Activated CD4-positive, alpha-beta T cell treated with anti-CD3 and anti-CD28 coated beads for 36 hours (primary cell): ENCODE measurements around the gene AARS2. TPM values are rescaled to one million over a fixed set of nuclear protein-coding genes. Genes with fewer than 3 reads are reported as not detected.
A peak's percentile ranks its signal among the peaks of the same experiment; 100 is the strongest.

Experiments used
- ATAC-seq: fragments of 200-7000 bp; cut with Tn5 transposase; one replicate; pipeline ENCODE4 v1.10.0; 2021; ENCODE audit warnings: mild to moderate bottlenecking, moderate library complexity
- CTCF ChIA-PET: fragments of 350-600 bp; sonication (Branson Sonifier 250); formaldehyde crosslinking; loops from one replicate; lab custom pipeline; 2021; ENCODE audit warnings: antibody characterized with exemption; lab: Charles Lee
- POLR2A ChIA-PET: fragments of 350-600 bp; sonication (Branson Sonifier 250); formaldehyde crosslinking; loops from one replicate; lab custom pipeline; 2021; ENCODE audit warnings: antibody characterized with exemption, inconsistent platforms; lab: Charles Lee
- DNase-seq: peaks from one replicate; pipeline ENCODE4 v3.0.0-alpha.2; 2020
- H3K27ac Mint-ChIP-seq: one replicate; pipeline ENCODE4 v1.8.0; 2021; ENCODE audit warnings: mixed read lengths
- H3K27me3 Mint-ChIP-seq: one replicate; pipeline ENCODE4 v1.8.0; 2021; ENCODE audit warnings: mixed read lengths
- H3K36me3 Mint-ChIP-seq: one replicate; pipeline ENCODE4 v1.8.0; 2021; ENCODE audit warnings: low read depth, mixed read lengths
- H3K4me1 Mint-ChIP-seq: one replicate; pipeline ENCODE4 v1.8.0; 2021; ENCODE audit warnings: mixed read lengths
- H3K4me3 Mint-ChIP-seq: one replicate; pipeline ENCODE4 v1.8.0; 2021; ENCODE audit warnings: mild to moderate bottlenecking, moderate library complexity, mixed read lengths
- H3K9me3 Mint-ChIP-seq: one replicate; pipeline ENCODE4 v1.8.0; 2021; ENCODE audit warnings: low read depth, mixed read lengths
- intact Hi-C, 2 experiments: fragments of 100-400 bp; cut with DNase I in 1 of 2; cut with micrococcal nuclease in 1 of 2; formaldehyde crosslinking; loops; one replicate each; pipeline versions ENCODE4 v1.14.2 to v1.15.1; 2022 to 2024; cut with DNase I, micrococcal nuclease
- total RNA-seq, 2 experiments: library from RNA; stranded (reverse); gene quantifications; one replicate each; pipeline ENCODE4 v1.2.3, GENCODE V29; 2021

The AARS2 gene
- total RNA-seq, 2 experiments from 2014 or later, result 15.2 to 17.5 TPM

DNA sequence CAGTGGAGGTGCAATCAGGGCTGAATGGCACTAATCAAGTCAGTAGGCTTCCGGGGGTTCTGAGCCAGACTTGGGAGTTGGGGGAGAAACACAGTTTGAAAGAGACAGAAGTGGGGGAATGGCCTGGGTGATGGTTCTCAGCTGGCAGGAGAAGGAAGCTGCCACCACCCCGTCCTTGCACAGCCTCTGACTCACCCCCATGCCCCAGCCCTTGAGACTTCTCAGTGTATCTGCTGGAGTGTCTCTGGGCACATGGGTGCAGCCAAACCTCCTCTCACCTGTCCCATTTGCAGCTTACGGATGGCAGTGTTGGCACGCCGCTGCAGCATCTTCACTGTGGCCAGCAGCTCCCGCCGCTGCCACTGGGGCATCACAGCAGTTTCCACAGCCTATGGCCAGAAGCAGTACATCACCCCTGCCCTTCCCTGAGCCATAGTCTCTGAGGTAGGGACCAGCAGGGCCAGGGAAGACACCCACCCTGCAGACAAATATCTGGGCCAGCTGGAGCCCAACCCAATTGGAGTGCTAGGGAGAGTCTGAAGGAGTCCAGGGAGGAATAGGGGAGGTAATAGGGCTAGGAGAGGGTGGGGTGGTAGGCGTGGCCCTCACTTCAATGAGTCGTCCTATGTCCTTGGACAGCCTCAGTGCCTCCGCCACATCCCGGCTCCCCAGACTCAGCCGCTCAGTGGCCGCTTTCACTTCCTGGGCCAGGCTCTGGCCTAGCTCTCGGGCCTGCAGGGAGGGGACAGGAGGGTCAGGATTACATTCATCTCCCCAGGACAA, 11.2 kb downstream of the AARS2 start:
- H3K4me3 Mint-ChIP-seq, result no peak overlapping the region
- POLR2A ChIA-PET, result no interaction called here
- no peak overlapping the region for H3K27ac Mint-ChIP-seq

DNA sequence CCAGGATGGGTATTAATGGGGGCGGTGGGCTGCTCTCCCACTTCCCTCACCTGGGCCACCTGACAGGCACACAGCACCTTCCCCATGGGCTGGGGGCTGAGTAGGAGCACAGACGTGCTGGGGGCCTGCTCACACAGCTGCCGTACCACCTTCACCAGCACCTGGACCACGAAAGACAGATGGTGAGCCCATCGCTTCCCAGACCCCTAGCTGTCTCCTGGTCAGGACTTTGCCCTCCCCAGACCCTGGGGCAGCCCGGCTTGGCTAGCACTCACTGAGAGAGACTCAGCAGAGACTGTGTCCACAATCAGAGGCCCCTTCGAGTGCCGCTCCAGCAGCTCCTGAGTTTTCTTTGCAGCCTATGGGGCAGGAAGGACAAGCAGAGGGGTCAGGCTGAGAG, 12.0 kb downstream of the AARS2 start:
- DNase-seq (no peak), ATAC-seq (no peak)
- H3K4me3 Mint-ChIP-seq, result no peak overlapping the region
- POLR2A ChIA-PET, result no interaction called here
- H3K4me1 Mint-ChIP-seq, result peaks cover 6% of the 10 kb centered on the region
- no peak overlapping the region for H3K27ac Mint-ChIP-seq
- H3K36me3 Mint-ChIP-seq, result peaks cover 40% of the 10 kb centered on the region
- peaks cover 13% of the 10 kb centered on the region for H3K27me3 Mint-ChIP-seq
- CTCF ChIA-PET, result interaction anchor here (0.7 to 1.9 kb wide), 3 partner anchors 12 to 755 kb away, joined by 3 to 5 read pairs (median 3); partner anchors contain the start of gene AARS2
- no peaks in the 10 kb centered on the region for H3K9me3 Mint-ChIP-seq
- intact Hi-C loops, result no loop called here

More for the DNA sequence above, 11.2 kb downstream of the AARS2 start:
- CTCF ChIA-PET, result interaction anchor here (0.7 to 4.6 kb wide), 4 partner anchors 11 to 756 kb away, joined by 3 to 55 read pairs (median 4); partner anchors contain the start of genes AARS2 and TMEM151B
- DNase-seq (no peak), ATAC-seq (no peak)
- H3K36me3 Mint-ChIP-seq, result peaks cover 43% of the 10 kb centered on the region
- H3K9me3 Mint-ChIP-seq, result no peaks in the 10 kb centered on the region
- peaks cover 2% of the 10 kb centered on the region for H3K4me1 Mint-ChIP-seq
- H3K27me3 Mint-ChIP-seq, result peaks cover 6% of the 10 kb centered on the region
- intact Hi-C loops, result no loop called here

DNA sequence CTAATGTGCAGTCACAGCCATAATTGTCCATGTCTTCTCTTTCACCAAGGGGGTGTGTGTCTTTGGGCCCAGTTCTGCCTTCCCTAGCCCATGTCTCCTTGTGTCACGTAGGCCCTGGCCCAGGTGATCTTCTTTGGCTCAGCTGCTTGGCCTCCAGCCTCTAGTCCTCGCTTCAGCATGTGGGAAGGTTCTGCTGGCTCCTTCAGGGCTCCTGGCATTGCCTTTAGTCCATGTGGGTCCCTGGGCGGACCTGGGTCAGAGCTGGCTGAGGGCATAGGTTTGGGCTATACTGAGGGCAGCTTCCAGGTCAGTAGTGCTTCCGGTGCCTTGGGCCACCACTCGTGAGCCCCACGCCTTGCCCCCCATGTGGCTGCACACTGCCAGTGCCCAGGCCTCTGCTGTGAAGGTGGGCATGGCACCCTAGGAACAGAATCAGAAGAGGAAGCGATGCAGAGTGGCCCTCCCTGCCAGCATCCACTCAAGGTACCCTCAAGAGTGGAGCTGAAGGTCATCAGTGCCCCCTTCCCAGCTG, 12.8 kb downstream of the AARS2 start:
- POLR2A ChIA-PET, result no interaction called here
- CTCF ChIA-PET, result interaction anchor here (1.9 kb wide), 1 partner anchor 12 kb away, joined by 5 read pairs; the partner anchor contains the start of gene AARS2
- no peaks in the 10 kb centered on the region for H3K9me3 Mint-ChIP-seq
- intact Hi-C loops, result no loop called here
- H3K27me3 Mint-ChIP-seq, result peaks cover 17% of the 10 kb centered on the region
- H3K4me3 Mint-ChIP-seq, result no peak overlapping the region
- H3K36me3 Mint-ChIP-seq, result peaks cover 36% of the 10 kb centered on the region
- DNase-seq (no peak), ATAC-seq (no peak)
- no peak overlapping the region for H3K27ac Mint-ChIP-seq
- H3K4me1 Mint-ChIP-seq, result peaks cover 6% of the 10 kb centered on the region

DNA sequence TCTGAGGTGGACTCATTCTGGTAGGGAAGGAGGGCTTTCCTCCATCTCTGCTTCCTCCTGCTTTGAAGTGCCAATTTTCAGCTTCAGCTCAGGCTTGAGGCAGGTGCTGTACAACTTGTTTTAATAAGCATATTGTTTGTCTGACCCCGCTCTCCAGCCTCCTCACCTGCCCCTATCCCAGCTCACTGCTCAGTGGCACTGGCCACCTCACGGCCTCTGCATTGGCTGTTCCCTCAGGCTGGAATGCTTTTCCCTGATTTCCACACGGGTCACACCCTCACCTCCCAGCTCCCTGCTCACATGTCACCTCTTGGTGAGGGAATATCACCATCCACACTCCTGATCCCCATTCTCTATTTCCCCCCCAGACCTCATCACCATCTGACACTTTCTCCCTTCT, 14.3 kb downstream of the AARS2 start:
- no peak for ATAC-seq
- Mint-ChIP-seq H3K27me3 (peaks cover 25% of the 10 kb centered on the region), H3K27ac (no peak overlapping the region), H3K4me3 (no peak overlapping the region), H3K4me1 (peaks cover 6% of the 10 kb centered on the region), H3K36me3 (peaks cover 26% of the 10 kb centered on the region), H3K9me3 (no peaks in the 10 kb centered on the region)
- CTCF ChIA-PET, result interaction anchor here (0.7 to 2.3 kb wide), 6 partner anchors 14 to 39 kb away, joined by 3 to 10 read pairs (median 4); partner anchors contain the start of gene AARS2
- no peak for DNase-seq
- POLR2A ChIA-PET, result interaction anchor here (0.8 kb wide), 1 partner anchor 85 kb away, joined by 6 read pairs; no protein-coding TSS in a partner anchor
- intact Hi-C loops, result no loop called here

DNA sequence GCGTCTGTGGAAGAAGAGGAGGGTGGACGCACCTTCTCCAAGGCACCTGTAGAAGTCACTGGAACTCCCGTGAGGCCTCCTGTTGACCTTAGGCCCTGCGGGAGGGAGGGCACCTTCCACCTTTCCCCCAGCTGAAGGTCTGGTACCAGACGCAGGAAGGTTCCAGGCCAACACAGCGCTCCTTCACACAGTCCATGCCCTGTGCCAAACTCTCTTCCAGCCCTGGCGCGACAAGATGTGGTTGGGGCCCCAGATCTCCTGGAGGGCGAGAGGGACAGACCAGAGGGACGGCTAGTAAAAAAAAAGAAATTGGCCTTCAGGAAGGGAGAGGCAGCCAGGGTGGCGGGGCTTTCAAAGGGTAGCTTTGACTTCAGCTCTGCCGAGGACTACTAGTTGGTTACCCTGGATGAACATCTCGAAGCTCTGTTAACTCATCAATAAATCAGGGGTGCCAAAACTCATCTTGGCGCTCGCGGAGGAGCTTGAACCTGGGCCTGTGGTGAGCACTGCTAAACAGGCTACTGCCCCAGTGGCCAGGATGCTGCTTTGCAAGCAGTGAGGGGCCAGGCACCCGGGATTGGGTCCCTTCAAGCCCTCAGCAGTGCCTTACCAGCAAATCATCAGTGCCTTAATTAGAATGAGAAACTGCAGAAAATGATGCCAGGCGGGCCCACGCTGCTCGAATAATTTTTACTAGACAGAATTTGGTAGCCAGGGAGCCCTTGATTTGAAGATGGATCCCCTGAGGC, 14.9 kb downstream of the AARS2 start:
- Mint-ChIP-seq H3K27ac (no peak overlapping the region), H3K4me3 (peak overlapping the region; percentile 33), H3K27me3 (peaks cover 29% of the 10 kb centered on the region), H3K36me3 (peaks cover 21% of the 10 kb centered on the region), H3K4me1 (peaks cover 6% of the 10 kb centered on the region), H3K9me3 (no peaks in the 10 kb centered on the region)
- DNase-seq (no peak), ATAC-seq (no peak)
- ChIA-PET POLR2A (interaction anchor here (0.8 kb wide), 1 partner anchor 85 kb away, joined by 6 read pairs; no protein-coding TSS in a partner anchor), CTCF (interaction anchor here (0.7 to 3.1 kb wide), 7 partner anchors 15 to 40 kb away, joined by 3 to 11 read pairs (median 4); partner anchors contain the start of gene AARS2)
- intact Hi-C loops, result no loop called here

DNA sequence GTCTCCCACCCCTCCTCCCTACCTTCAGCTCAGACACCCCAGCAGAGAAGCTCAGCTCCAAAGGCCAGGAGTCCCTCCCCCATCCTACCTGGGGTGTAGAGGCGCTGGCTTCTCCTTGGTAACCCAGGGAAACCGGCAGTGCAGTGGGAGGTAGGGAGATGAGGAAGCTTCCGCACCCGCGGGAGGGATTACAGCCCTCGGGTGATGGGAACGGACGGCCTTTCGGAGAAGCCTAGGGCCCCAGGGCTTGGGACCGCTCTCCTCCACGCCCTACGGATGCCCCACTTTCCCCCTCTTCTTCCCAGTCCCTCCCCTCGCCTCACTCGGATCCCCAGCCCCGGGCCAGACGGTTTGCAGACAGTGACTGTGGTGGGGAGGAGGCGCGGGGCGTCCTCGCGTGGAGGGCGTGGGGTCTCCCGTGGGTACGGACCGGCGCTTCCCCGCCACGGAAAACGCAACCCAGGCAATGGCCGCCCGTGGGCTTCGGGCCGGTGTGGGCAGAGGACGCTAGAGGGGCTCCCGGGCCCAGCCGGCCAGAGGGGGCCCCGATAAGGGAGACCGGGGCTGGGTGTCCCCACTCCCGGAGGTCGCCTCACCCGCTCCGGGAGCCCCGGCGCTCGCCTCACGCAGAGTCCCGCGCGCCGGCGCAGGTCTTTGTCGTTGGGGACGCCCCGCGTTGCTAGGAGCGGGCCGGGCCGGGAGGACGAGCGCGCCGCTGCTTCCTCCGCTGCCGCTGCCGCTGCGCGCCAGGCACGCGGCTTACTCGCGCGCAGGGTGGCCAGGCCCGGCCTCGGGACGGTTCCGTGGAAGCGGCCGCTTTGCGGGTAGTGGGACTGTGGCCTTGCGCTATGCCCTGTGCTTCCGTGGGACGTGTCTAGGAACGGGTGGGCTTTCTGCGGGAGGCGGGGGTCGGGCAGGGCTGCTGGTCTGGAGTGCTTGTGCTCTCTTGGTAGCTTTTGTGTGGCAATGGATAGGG, 15.8 kb downstream of the AARS2 start:
- DNase-seq (peak; percentile 78), ATAC-seq (peak; percentile 91)
- Mint-ChIP-seq H3K9me3 (no peaks in the 10 kb centered on the region), H3K4me1 (peaks cover 6% of the 10 kb centered on the region), H3K36me3 (peaks cover 17% of the 10 kb centered on the region), H3K4me3 (peak overlapping the region; percentile 33), H3K27me3 (peaks cover 31% of the 10 kb centered on the region), H3K27ac (no peak overlapping the region)
- CTCF ChIA-PET, result interaction anchor here (0.8 to 3.1 kb wide), 9 partner anchors 8 to 175 kb away, joined by 3 to 15 read pairs (median 4); partner anchors contain the start of gene AARS2
- POLR2A ChIA-PET, result interaction anchor here (0.9 kb wide), 1 partner anchor 8 kb away, joined by 4 read pairs; no protein-coding TSS in a partner anchor
- intact Hi-C loops, result no loop called here

DNA sequence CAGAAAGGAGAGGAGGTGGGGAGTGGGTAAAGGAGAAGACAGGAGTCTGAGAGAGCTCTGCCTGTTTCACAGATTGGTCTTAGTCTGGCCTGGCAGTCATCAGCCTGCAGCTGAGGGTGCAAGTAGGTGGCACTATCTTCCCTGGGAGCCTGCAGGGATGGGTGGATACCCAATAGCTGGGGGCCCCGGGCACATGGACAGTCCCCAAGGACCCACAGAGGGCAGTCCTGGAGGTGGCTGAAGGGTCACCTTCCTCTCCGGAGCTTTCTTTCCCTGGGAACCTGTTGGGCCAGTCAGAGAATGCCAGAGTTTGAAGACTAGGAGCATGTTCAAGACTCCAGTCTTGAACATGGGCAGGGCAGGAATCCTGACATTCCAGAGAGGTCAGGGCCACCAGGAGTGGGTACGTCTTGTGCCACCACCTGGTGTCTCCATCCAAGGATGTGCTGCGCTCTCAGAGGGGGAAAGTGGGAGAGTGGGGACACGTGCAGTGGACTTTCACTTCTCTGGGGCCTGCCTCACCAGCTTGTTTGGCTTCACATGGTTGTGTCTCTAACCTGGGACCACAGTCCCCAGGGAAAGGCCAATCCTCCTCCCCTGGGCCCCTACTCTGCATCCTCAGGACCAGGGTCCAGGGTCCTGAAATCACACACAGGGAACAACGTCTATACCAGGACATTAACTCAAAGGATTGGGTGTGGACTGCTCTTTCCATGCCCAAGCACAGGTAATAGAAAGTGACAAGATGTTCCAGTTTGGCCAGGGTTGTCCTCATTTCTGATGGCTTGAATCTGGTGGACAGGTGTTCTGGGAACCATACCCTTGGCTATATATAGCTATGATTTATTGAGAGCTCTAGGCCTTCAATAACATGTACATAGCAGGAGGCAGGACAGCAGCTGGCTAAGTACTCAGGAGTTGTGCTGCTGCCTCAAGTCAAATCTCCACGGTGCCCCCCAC, 18.0 kb downstream of the AARS2 start:
- intact Hi-C loops, result no loop called here
- Mint-ChIP-seq H3K36me3 (peaks cover 6% of the 10 kb centered on the region), H3K4me1 (peaks cover 6% of the 10 kb centered on the region), H3K9me3 (no peaks in the 10 kb centered on the region), H3K4me3 (no peak overlapping the region), H3K27me3 (peaks cover 49% of the 10 kb centered on the region), H3K27ac (no peak overlapping the region)
- no peak for DNase-seq
- POLR2A ChIA-PET, result no interaction called here
- CTCF ChIA-PET, result interaction anchor here (0.5 to 3.1 kb wide), 7 partner anchors 10 to 47 kb away, joined by 3 to 15 read pairs (median 4); partner anchors contain the start of genes AARS2 and SPATS1
- ATAC-seq, result no peak

DNA sequence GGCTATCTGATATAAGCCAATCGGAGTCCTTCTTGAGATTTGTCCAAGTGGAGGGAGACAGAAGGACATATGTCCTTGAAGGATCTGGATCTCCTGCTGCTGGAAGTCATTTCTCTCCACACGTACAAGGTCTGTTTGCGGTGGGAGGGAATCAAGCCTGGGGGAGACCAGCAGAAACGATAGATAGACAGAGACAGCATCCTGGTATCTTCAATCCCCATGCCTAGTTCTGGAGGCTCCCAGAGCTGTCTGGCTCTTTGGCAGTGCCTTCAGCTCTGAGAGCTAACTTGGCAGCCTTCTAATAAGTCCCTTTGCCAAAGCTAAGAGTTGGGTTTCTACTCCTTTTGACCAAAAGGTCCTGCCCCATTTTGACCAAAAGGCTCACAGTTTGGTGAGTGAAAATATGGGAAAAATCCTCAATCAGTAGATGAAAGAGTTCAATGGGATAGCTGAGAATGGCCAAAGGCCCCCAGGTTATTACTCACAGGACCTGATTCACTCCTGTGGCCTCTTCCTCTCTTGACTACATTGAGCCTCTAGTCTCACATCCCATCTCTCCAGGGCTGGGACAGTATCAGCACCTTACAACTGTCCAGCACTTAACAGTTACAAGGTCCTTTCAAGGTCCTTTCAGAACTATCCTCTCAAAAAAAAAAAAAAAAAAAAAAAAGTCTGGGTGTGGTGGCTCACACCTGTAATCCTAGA, 20.3 kb downstream of the AARS2 start:
- no peak for DNase-seq
- Mint-ChIP-seq H3K4me3 (no peak overlapping the region), H3K4me1 (peaks cover 6% of the 10 kb centered on the region), H3K36me3 (no peaks in the 10 kb centered on the region), H3K27me3 (peaks cover 57% of the 10 kb centered on the region), H3K9me3 (no peaks in the 10 kb centered on the region), H3K27ac (no peak overlapping the region)
- ChIA-PET CTCF (interaction anchor here (0.5 to 2.0 kb wide), 7 partner anchors 13 to 211 kb away, joined by 3 to 6 read pairs (median 3); partner anchors contain the start of genes AARS2 and SPATS1), POLR2A (no interaction called here)
- no peak for ATAC-seq
- intact Hi-C loops, result no loop called here

DNA sequence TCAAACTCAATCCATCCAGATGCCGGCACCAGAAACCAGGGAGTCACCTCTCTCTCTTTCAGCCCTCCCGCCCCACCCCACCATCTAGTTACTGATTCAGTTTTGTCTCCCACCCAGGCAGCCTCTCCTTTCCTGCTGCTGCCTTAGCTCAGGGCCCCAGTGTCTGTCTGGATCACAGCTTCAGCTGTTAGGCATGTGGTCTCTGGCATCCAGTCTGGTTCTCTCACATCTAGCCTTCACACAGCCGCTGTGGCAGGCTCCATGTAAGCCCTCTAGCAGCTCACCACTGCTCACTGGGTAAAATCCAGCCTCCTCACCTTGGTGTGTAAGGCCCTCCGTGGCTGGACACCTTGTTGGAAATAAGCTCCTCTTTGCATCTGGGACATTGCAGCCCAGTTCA, 21.3 kb downstream of the AARS2 start:
- no peaks in the 10 kb centered on the region for H3K36me3 Mint-ChIP-seq
- no peaks in the 10 kb centered on the region for H3K9me3 Mint-ChIP-seq
- CTCF ChIA-PET, result interaction anchor here (0.6 to 2.0 kb wide), 6 partner anchors 8 to 54 kb away, joined by 3 to 6 read pairs (median 4); partner anchors contain the start of genes AARS2 and SPATS1
- intact Hi-C loops, result no loop called here
- DNase-seq, result no peak
- peaks cover 2% of the 10 kb centered on the region for H3K4me1 Mint-ChIP-seq
- no peak overlapping the region for H3K4me3 Mint-ChIP-seq
- POLR2A ChIA-PET, result no interaction called here
- no peak overlapping the region for H3K27ac Mint-ChIP-seq
- ATAC-seq, result no peak
- peaks cover 63% of the 10 kb centered on the region for H3K27me3 Mint-ChIP-seq
